GM18508 (cell line): ENCODE data around the gene ANK2.

Experiments used
- ATAC-seq: cut with Tn5 transposase; IDR thresholded peaks from one replicate; pipeline ENCODE4 v1.9.1; 2021; ENCODE audit warnings: moderate number of reproducible peaks; ENCODE audit not compliant: insufficient read depth, unreplicated experiment

ANK2 gene

DNA sequence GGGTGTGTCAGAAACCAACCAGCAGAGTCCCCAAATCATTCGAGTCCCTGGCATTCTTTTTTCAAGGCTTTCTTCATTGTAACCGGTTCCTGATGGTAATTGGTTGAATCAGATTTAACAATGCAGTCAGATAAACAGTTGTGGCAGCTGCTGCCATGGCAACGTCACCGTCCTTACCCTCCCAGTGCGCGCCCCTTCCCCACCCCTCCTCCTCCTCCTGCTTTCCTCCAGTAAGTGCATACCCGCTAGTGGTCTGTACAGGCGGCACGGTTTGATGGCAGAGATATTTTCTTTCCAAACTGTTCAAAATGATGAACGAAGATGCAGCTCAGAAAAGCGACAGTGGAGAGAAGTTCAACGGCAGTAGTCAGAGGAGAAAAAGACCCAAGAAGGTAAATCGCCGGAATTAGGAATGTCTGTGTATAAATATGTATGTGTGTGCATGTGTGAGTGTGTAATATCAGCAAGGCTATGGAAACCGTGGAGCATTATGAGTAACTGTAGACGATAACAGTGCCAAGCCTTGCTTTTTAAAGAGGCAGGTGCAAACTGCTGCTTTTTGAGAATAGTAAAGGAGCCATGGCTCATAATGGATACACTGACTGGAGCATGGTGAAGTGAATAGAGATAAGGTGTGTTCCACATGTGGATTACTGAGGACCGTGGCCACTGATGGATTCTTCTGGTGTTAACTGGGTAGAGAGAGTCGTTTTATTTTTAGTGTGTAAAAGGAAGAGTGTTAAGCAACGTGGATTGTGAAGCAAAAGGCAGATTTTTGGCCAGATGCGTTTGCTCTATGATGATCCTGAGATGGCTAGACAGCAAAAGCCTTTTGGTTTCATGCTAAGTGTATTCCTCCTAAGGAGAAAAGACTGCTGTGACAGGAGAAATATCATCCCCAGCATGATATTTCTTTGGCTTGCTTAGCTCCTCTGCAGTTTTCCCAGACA, at the start of gene ANK2:
TSS of gene ANK2 (plus strand) at position 233 of the 950 bp plus-strand sequence. CDS start at position 309, 76 bp downstream.
- ATAC-seq: no peak

- no peak for ATAC-seq
These were observed 45.6 kb upstream of the ANK2 start for GRCh38 chr4:113003841-113004240.

- no peak for ATAC-seq
These were observed 44.8 kb upstream of the ANK2 start for GRCh38 chr4:113004655-113005054.

- no peak for ATAC-seq
These were observed 42.8 kb upstream of the ANK2 start for GRCh38 chr4:113006632-113007031.

DNA sequence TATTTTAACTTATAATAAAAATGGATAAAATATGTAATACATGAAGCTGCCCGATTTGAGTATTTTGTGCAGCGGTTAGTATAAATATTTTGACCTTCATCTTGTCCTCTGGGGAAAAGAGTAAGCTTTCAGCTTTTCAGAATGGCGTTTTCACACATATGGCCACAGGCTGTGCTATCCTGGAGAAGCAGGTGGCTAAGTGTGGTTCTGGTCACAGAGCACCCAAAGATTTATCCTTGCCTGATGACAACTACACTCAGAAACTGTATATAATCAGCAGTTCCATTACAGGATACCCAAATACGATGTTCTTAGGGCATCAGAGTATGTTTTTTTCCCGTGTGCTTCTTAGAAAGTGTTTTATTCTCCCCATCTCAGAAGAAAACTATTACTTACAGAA, 42.3 kb upstream of the ANK2 start:
- no peak for ATAC-seq

DNA sequence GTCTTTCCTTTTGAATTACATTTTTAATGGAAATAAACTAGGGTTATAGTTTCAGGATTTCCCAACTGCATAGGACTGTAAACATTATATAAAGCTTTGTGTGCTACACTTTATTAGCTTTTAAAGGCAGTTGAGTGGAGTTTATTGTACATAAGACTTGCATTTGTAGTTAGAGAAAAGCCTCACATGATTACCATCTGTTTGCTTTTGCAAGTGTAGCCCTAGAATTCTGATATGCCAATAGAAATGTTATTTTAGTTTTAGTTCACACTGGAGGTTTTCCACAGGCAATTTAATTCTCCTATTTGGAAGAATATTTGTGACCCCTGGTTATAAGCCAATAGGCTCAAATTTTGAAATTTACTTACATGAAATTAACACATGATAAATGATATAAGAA, 41.3 kb upstream of the ANK2 start:
- ATAC-seq: no peak

GRCh38 chr4:113008716-113009115, 40.7 kb upstream of the ANK2 start:
- no peak for ATAC-seq

GRCh38 chr4:113009461-113009860, 40.0 kb upstream of the ANK2 start:
- ATAC-seq: no peak

DNA sequence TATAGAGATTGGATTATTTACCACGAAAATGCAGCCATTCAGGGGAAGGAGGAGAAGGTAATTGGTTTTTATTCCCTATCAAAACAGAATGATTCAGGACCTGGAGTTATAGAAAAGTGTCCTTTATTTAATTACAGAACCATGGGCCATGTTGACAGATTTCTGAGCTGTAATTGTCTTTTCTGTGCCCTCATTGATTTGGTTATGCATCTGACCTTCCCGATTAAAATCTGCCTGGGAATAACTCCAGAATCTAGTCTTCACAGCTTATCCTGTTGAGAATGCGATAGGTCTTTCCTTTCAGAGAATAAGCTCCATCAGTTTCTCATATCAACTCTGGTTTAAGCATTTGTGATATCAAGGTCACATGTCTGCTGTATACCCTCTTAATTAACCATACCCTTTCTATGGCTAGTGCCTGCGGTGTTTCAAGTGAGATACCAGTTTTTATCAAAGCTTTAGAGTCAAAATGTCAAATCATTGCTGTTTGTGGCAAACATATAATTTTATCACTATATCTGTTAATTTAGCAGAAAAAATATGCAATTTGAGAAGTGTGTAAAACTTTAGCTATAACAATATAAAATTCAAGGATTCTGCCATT, 37.2 kb upstream of the ANK2 start:
- ATAC-seq: no peak

GRCh38 chr4:113012786-113013185, 36.7 kb upstream of the ANK2 start:
- ATAC-seq: no peak

GRCh38 chr4:113013751-113014150, 35.7 kb upstream of the ANK2 start:
- ATAC-seq: no peak

GRCh38 chr4:113016377-113016776, 33.1 kb upstream of the ANK2 start:
- no peak for ATAC-seq

- ATAC-seq: no peak
These were observed 28.5 kb upstream of the ANK2 start for GRCh38 chr4:113020966-113021365.

- ATAC-seq: no peak
These were observed 25.1 kb upstream of the ANK2 start for GRCh38 chr4:113024388-113024787.

- ATAC-seq: no peak
These were observed 24.0 kb upstream of the ANK2 start for GRCh38 chr4:113025416-113025815.

DNA sequence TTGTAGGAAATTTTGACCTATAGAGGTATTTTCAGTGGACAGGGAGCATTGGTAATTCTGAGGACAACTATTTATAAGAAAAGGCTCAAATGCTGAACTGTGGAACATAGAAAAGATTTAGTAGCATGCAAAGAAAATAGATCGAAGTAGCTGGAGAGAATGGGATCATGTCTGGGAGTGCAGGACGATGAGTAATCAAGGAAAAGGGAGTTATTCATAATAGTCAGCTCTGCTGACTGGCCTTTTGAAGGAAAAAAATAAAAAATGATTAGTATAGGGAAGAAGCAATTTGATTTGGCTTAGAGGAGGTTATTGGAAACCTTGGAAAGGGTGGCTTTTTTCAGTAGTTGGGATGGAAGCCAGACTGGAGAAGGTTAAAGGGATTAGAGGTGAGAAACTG, 22.9 kb upstream of the ANK2 start:
- no peak for ATAC-seq

GRCh38 chr4:113028074-113028473, 21.4 kb upstream of the ANK2 start:
- ATAC-seq: no peak

DNA sequence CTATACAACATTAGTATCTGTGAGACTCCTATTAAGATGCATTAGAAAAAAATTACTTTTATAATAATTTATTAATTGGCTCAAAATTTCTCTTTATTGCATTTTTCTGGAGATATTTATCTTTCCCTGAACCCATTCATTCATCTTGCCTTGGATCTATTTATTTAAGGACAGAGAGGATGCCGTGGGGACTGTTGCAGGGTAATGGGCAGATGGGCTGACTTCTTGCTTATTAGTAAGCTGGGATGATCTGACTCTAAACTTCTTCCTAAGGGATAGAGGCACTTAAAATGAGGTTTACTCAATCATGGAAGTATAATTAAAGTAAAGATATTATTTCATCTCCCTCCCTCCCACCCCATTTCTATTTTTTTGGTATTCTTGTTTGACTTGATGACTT, 18.2 kb upstream of the ANK2 start:
- no peak for ATAC-seq

DNA sequence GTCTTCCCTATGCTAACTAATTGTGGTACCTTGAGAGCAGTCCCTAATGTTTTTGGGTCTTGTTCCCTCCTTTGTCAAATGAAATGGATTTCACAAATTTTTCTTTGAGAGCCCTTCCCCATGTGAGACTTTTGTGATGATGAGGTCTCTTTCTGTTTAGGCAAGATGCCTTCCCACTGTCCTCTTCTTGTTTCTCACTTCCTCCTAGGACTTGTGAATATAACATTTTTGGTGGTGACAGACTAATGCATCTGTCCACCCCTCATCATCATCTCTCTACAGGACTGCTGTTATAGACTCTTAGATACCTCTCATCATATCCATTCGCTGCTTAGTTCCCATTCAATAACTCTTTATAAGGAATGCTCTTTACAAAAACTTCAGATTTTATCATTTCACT, 8.7 kb upstream of the ANK2 start:
- ATAC-seq: no peak

- ATAC-seq: no peak
These were observed 7.0 kb upstream of the ANK2 start for GRCh38 chr4:113042502-113042901.

GRCh38 chr4:113043591-113043990, 5.9 kb upstream of the ANK2 start:
- ATAC-seq: no peak

GRCh38 chr4:113050371-113050755, 910 bp downstream of the ANK2 start:
- no peak for ATAC-seq
